Endometrial microvascular endothelial cells (primary cell): ENCODE data around the gene KCNQ5. TPM values are rescaled to one million over a fixed set of nuclear protein-coding genes. Genes with fewer than 3 reads are reported as not detected.

Experiments
- in situ Hi-C: cut with HindIII; loops from 2 replicates; pipeline ENCODE4 v1.10.0; 2017; ENCODE audit warnings: low sequenced_read_pairs, low pct_unique_long_range_greater_than_20kb; ENCODE audit errors: inconsistent ontology term
- total RNA-seq: library from RNA; depleted of rRNA; stranded (reverse); fragments of >200 nt; gene quantifications from one replicate; pipeline ENCODE4 v1.2.3, GENCODE V29; 2015; ENCODE audit errors: inconsistent ontology term

The KCNQ5 gene
- total RNA-seq, 1 donor from 2014 or later, result not detected

- in situ Hi-C loops, result no loop called here
Observed at GRCh38 chr6:72776456-72776855, 154.6 kb downstream of the KCNQ5 start.

GRCh38 chr6:72781624-72782023 is 159.8 kb downstream of the KCNQ5 start:
- in situ Hi-C loops, result no loop called here

- in situ Hi-C loops, result no loop called here
Observed at GRCh38 chr6:72783035-72783434, 161.2 kb downstream of the KCNQ5 start.

GRCh38 chr6:72783666-72784065 is 161.8 kb downstream of the KCNQ5 start:
- in situ Hi-C loops, result no loop called here

- in situ Hi-C loops, result no loop called here
Observed at GRCh38 chr6:72784071-72784470, 162.2 kb downstream of the KCNQ5 start.

- in situ Hi-C loops, result no loop called here
Observed at GRCh38 chr6:72784581-72784980, 162.7 kb downstream of the KCNQ5 start.

- in situ Hi-C loops, result no loop called here
Observed at GRCh38 chr6:72787391-72788031, 165.6 kb downstream of the KCNQ5 start.

GRCh38 chr6:72788188-72788587 is 166.3 kb downstream of the KCNQ5 start:
- in situ Hi-C loops, result no loop called here

GRCh38 chr6:72789145-72789544 is 167.3 kb downstream of the KCNQ5 start:
- in situ Hi-C loops, result no loop called here

- in situ Hi-C loops, result no loop called here
Observed at GRCh38 chr6:72792692-72793091, 170.8 kb downstream of the KCNQ5 start.

- in situ Hi-C loops, result no loop called here
Observed at GRCh38 chr6:72793641-72794395, 172.0 kb downstream of the KCNQ5 start.

- in situ Hi-C loops, result no loop called here
Observed at GRCh38 chr6:72798196-72798595, 176.3 kb downstream of the KCNQ5 start.

- in situ Hi-C loops, result no loop called here
Observed at GRCh38 chr6:72809746-72810379, 188.0 kb downstream of the KCNQ5 start.

- in situ Hi-C loops, result no loop called here
Observed at GRCh38 chr6:72810571-72811280, 188.9 kb downstream of the KCNQ5 start.

GRCh38 chr6:72811971-72812421 is 190.1 kb downstream of the KCNQ5 start:
- in situ Hi-C loops, result no loop called here

- in situ Hi-C loops, result no loop called here
Observed at GRCh38 chr6:72813807-72814596, 192.1 kb downstream of the KCNQ5 start.

GRCh38 chr6:72816022-72816421 is 194.2 kb downstream of the KCNQ5 start:
- in situ Hi-C loops, result no loop called here

GRCh38 chr6:72817208-72817607 is 195.3 kb downstream of the KCNQ5 start:
- in situ Hi-C loops, result no loop called here

- in situ Hi-C loops, result no loop called here
Observed at GRCh38 chr6:72819609-72820008, 197.7 kb downstream of the KCNQ5 start.
